ENCODE data around the gene DCHS2.

Gene DCHS2

DNA sequence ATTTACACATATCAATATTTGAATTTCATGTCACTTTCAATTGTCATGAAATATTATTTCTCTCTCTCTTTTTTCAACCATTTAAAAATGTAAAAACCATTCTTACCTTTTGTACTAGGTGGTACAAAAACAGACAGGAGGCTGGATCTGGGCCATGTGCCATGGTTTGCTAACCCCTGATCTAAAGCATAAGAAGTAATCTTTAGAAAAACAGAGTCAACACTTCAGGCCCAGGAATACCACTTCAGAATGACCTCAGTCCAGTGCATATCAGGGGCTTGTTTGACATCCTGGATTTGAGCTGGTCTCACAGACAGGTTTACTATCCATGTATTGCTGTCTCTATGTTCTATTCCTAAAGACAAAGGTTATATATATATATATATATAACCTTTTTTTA is 102.5 kb downstream of the DCHS2 start:
- TF ChIP-seq, protein P1, sequence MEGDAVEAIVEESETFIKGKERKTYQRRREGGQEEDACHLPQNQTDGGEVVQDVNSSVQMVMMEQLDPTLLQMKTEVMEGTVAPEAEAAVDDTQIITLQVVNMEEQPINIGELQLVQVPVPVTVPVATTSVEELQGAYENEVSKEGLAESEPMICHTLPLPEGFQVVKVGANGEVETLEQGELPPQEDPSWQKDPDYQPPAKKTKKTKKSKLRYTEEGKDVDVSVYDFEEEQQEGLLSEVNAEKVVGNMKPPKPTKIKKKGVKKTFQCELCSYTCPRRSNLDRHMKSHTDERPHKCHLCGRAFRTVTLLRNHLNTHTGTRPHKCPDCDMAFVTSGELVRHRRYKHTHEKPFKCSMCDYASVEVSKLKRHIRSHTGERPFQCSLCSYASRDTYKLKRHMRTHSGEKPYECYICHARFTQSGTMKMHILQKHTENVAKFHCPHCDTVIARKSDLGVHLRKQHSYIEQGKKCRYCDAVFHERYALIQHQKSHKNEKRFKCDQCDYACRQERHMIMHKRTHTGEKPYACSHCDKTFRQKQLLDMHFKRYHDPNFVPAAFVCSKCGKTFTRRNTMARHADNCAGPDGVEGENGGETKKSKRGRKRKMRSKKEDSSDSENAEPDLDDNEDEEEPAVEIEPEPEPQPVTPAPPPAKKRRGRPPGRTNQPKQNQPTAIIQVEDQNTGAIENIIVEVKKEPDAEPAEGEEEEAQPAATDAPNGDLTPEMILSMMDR (IDR thresholded peaks at IDR 0.05; ENCODE audit: low read depth, low read length) = no peak
- DNase-seq (ENCODE audit: low read depth in 2 of 2) = no peak
- H3K4me3 ChIP-seq (replicated peaks in 1 of 2; ENCODE audit: low read depth in 2 of 2, low read length in 2 of 2) = no peak overlapping the region

DNA sequence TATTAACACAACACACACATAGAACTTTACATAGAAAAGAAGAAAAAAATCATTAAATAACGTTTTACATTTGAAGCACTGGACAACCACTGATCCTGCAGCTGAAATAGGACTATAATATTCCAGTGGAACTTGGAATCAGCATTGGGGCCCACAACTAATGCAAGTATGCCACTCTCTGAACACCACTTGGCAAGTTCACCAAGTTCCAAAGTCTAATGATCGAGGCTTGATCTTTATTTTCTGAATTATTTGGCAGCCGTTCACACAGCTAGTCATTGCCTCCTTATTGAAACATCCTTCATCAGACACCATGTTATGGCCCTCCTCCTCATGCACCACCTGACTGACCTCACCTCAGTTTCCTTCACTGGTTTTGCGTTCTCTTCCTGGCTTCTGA is 107.6 kb downstream of the DCHS2 start:
- DNase-seq (ENCODE audit: low read depth in 2 of 2) = no peak
- TF ChIP-seq, protein P1 (IDR thresholded peaks at IDR 0.05; ENCODE audit: low read depth, low read length) = no peak

DNA sequence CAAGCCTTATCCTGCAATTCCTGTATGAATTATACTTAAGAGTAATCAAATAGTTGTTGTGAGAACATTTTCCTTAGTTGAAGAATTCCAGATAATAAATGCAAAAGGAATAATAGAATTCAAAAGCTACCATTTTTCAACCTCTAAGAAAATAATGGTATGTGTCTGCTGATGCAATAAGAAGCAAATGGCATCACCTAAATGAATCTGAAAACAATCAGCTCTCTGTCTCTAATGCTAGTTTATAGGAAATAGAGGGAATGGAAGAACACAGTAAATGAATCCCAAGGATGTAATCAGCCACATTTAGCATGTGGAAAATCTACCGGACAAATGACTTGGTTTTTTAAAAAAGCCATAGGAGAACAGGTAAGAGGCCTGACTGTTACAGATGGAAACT is 115.1 kb downstream of the DCHS2 start:
- no peak overlapping the region for H3K4me3 ChIP-seq (replicated peaks in 1 of 2; ENCODE audit: low read depth in 2 of 2, low read length in 2 of 2)
- no peak for DNase-seq (ENCODE audit: low read depth in 2 of 2)
- TF ChIP-seq, protein P1 (IDR thresholded peaks at IDR 0.05; ENCODE audit: low read depth, low read length) = no peak

More for the DNA sequence above, 107.6 kb downstream of the DCHS2 start:
- H3K4me3 ChIP-seq (replicated peaks in 1 of 2; ENCODE audit: low read depth in 2 of 2, low read length in 2 of 2) = no peak overlapping the region

DNA sequence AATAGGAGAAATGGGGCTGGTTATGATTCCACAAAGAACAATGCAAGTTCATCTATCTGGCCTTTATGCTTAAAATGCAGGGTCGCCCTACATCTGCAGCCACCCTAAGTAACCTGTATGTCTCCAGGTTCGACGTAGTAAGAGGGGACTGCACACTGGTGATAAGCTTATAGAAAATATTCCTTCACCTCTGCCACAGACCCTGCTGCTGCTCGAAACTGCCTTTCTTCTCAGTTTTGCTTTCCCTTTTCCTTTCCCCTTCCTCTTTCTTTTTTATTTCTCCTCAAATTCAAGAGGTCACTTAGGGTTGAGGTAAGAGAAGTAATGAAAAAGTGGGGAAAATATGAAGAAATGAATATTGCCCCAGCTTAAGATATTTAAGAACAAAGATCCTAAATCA is 123.5 kb downstream of the DCHS2 start:
- H3K4me3 ChIP-seq (replicated peaks in 1 of 2; ENCODE audit: low read depth in 2 of 2, low read length in 2 of 2) = no peak overlapping the region
- no peak for DNase-seq (ENCODE audit: low read depth in 2 of 2)
- TF ChIP-seq, protein P1 (IDR thresholded peaks at IDR 0.05; ENCODE audit: low read depth, low read length) = no peak

DNA sequence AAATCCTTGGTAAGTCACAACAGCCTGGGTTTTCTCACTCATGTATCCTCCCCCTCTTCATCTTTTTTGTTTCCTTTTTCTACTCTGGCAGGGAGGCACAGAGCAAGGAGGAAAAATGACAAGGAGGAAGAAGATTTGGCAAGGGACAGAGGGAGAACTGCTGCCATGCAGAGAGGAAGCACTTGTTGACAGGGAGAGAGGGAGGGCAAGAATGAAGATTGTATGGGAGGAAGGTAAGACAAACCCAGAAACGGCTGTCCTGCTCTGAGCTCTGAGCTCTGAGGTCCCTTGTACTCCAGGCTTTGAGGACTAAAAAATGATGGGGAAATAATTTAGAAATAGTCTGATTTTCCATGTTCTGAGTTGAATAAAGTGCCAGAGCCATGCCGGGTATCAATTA is 123.9 kb downstream of the DCHS2 start:
- TF ChIP-seq, protein P1 (IDR thresholded peaks at IDR 0.05; ENCODE audit: low read depth, low read length) = no peak
- H3K4me3 ChIP-seq (replicated peaks in 1 of 2; ENCODE audit: low read depth in 2 of 2, low read length in 2 of 2) = no peak overlapping the region
- DNase-seq (ENCODE audit: low read depth in 2 of 2) = no peak

DNA sequence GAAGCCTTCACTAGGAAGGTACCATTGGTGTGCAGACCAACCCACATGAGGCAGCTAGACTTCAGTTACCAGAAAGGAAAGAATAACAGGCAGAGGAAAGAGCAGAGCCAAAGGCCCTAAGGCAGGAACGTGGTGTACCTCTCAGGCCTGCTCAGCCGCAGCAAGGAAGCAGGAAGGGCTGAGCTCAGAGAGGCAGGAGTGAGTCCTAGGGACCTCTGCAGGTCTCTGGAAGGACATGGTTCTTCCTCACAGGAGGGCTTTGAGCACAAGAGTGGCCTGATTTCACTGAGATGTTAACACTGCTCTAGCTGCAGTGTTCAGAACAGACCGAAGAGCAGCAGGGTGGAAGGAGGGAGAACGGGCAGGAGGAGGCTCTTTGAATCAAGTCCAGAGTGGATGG is 124.6 kb downstream of the DCHS2 start:
- DNase-seq (ENCODE audit: low read depth in 2 of 2) = no peak
- H3K4me3 ChIP-seq (replicated peaks in 1 of 2; ENCODE audit: low read depth in 2 of 2, low read length in 2 of 2) = no peak overlapping the region
- TF ChIP-seq, protein P1 (IDR thresholded peaks at IDR 0.05; ENCODE audit: low read depth, low read length) = no peak

DNA sequence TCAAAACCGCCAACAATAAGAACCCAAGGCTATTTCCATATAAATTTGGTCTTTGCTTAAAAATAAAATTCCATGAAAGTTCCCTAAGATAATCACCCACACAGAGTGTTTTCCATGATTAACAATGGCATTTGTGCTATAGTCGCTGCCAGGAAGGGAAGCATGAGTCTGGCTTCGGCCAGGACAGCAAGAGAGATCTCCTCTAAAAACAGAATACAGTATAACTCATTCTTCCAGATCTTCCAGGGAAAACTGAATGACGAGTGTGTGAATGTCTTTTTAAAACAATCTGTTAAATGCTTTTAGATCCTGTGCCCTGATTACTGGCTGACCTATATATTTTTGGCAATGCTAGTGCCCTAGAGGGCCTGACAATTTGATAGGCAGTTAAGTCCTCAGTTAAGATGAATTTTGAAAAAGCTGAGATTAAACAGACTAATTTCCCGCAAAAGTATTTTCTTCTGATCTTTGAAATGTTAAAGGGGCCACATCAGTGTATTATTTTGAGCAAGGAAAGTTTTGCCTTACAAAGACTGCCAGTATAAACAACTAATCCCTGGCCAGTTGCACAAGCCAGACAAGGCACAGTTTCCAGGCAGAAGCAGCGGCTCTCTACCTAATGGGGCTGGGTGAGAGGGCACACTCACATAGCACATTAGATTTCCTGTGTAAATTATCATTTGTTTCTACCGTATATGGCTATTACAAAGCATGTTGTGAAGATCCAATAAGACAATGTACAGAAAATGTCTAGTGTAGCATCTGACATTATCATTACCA is 127.3 kb downstream of the DCHS2 start:
- no peak for DNase-seq (ENCODE audit: low read depth in 2 of 2)
- H3K4me3 ChIP-seq (replicated peaks in 1 of 2; ENCODE audit: low read depth in 2 of 2, low read length in 2 of 2) = no peak overlapping the region
- TF ChIP-seq, protein P1 (IDR thresholded peaks at IDR 0.05; ENCODE audit: low read depth, low read length) = no peak
